K562 (cell line): ENCODE measurements around the gene EPB42.

Source experiments
- GABPB1 ChIP-seq: sonication (generic); formaldehyde crosslinking; IDR thresholded peaks from 2 replicates; pipeline ENCODE4 v1.8.0; 2022; ENCODE audit warnings: mild to moderate bottlenecking, missing genetic modification reagents
- NFIC ChIP-seq: fragments of 450-650 bp; IDR thresholded peaks from 2 replicates; pipeline ENCODE4 v1.6.1; 2017; ENCODE audit warnings: mild to moderate bottlenecking, inconsistent platforms
- POLR2AphosphoS2 ChIP-seq: IDR thresholded peaks from 2 replicates; pipeline ENCODE4 v1.6.1; 2012; ENCODE audit warnings: low read length, improper control_type of control experiment
- POLR2AphosphoS5 ChIP-seq: IDR thresholded peaks from 2 replicates; pipeline ENCODE4 v1.6.1; 2011; ENCODE audit warnings: mild to moderate bottlenecking, low read depth, low read length, moderate library complexity; ENCODE audit not compliant: control insufficient read depth, insufficient read depth
- PURB ChIP-seq: sonication (generic); formaldehyde crosslinking; IDR thresholded peaks from 2 replicates; pipeline ENCODE4 v1.9.0; 2021; ENCODE audit warnings: low read depth, mild to moderate bottlenecking, missing genetic modification reagents
- RCOR1 ChIP-seq, 2 experiments: IDR thresholded peaks; 2 replicates each; pipeline ENCODE4 v1.6.1; 2012; ENCODE audit warnings: low read depth in 2 of 2, low read length in 2 of 2, borderline replicate concordance in 1 of 2, improper control_type of control experiment in 1 of 2
- SETDB1 ChIP-seq: IDR thresholded peaks from one replicate; pipeline ENCODE4 v1.6.1; 2012; ENCODE audit warnings: low read length, control low read depth, inconsistent platforms
- SIRT6 ChIP-seq: IDR thresholded peaks from one replicate; pipeline ENCODE4 v1.6.1; 2012; ENCODE audit warnings: low read depth, mild to moderate bottlenecking, control low read depth, inconsistent platforms, low read length, moderate library complexity
- SMARCA4 ChIP-seq: fragments of 450-650 bp; IDR thresholded peaks from 2 replicates; pipeline ENCODE4 v1.6.1; 2016
- TAF1 ChIP-seq: IDR thresholded peaks from 2 replicates; pipeline ENCODE4 v1.6.1; 2011; ENCODE audit warnings: mild to moderate bottlenecking, low read length, moderate library complexity; ENCODE audit not compliant: insufficient read depth, control insufficient read depth, severe bottlenecking; ENCODE audit errors: extremely low read depth
- ZNF274 ChIP-seq: IDR thresholded peaks from 2 replicates; pipeline ENCODE4 v1.6.1; 2011; ENCODE audit warnings: low read depth, mild to moderate bottlenecking, low read length, moderate library complexity, borderline replicate concordance
- TF ChIP-seq, protein P1 (sequence below): fragments of 250-450 bp; sonication (Bioruptor Pico); IDR thresholded peaks from 2 replicates; pipeline ENCODE4 v1.4.0; 2020; ENCODE audit warnings: mild to moderate bottlenecking, moderate library complexity
- TF ChIP-seq, protein P2 (sequence below), 3 experiments: IDR thresholded peaks in 2 of 3; conservative IDR thresholded peaks in 1 of 3; 2 replicates each; pipeline ENCODE4 v1.5.1; 2011 to 2012; ENCODE audit warnings: low read length in 3 of 3, mild to moderate bottlenecking in 3 of 3, control low read depth in 2 of 3, improper control_type of control experiment in 1 of 3, inconsistent platforms in 1 of 3, low read depth in 1 of 3, mixed read lengths in 1 of 3, moderate library complexity in 1 of 3; ENCODE audit not compliant: insufficient read depth in 2 of 3

DNA sequence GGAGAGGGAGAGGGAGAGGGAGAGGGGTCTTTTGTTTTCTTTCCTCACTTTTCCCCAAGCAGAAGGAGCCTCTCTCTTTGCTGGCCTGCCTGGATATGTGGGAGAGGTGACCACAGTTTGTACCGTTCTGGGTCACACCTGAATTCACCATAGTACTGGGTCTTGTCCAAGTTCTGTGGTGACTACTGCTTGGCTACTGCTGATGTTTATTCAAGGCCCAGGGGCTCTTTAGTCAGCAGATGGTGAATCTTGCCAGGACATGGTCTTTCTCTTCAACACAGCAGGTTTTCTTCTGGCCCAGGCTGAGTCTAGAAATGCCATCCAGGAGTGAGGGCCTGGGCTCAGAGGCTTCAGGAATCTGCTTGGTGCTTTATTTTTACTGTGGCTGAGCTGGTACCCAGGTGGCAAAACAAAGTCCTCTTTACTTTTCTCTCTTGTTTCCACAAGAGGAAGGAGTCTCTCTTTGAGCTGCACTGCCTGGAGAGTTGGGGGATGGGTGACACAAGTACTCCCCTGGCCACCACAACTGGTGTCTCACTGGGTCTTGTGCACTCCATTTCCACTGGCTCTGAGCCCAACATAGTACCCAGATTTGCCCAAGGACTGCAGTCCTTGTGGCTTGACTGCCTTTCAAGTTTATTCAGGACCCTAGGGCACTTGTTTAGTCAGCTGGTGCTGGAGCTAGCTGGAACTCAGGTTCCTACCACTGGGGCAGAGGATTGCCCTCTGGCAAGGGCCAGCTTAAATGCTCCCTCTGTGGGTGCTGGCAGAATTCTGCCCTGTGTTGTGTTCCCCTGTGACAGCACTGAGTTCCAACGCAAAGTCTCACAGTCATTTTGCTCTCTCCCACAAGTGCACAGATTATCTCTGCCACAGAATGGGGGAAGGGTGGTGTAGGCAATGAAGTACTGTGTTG, 52.4 kb downstream of the EPB42 start:
- TF ChIP-seq POLR2AphosphoS5 (no peak), SIRT6 (no peak), ZNF274 (no peak), SMARCA4 (no peak), RCOR1 (IDR thresholded peaks at IDR 0.05; ENCODE audit: borderline replicate concordance in 1 of 2, low read depth in 2 of 2, low read length in 2 of 2) (no peak), POLR2AphosphoS2 (no peak), SETDB1 (no peak), PURB (CRISPR knock-in tag) (no peak), NFIC (no peak), GABPB1 (CRISPR knock-in tag) (no peak), TAF1 (no peak)
- TF ChIP-seq, protein P1, sequence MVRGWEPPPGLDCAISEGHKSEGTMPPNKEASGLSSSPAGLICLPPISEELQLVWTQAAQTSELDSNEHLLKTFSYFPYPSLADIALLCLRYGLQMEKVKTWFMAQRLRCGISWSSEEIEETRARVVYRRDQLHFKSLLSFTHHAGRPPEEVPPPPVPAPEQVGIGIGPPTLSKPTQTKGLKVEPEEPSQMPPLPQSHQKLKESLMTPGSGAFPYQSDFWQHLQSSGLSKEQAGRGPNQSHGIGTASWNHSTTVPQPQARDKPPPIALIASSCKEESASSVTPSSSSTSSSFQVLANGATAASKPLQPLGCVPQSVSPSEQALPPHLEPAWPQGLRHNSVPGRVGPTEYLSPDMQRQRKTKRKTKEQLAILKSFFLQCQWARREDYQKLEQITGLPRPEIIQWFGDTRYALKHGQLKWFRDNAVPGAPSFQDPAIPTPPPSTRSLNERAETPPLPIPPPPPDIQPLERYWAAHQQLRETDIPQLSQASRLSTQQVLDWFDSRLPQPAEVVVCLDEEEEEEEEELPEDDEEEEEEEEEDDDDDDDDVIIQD (CRISPR knock-in tag) = no peak
- TF ChIP-seq, protein P2, sequence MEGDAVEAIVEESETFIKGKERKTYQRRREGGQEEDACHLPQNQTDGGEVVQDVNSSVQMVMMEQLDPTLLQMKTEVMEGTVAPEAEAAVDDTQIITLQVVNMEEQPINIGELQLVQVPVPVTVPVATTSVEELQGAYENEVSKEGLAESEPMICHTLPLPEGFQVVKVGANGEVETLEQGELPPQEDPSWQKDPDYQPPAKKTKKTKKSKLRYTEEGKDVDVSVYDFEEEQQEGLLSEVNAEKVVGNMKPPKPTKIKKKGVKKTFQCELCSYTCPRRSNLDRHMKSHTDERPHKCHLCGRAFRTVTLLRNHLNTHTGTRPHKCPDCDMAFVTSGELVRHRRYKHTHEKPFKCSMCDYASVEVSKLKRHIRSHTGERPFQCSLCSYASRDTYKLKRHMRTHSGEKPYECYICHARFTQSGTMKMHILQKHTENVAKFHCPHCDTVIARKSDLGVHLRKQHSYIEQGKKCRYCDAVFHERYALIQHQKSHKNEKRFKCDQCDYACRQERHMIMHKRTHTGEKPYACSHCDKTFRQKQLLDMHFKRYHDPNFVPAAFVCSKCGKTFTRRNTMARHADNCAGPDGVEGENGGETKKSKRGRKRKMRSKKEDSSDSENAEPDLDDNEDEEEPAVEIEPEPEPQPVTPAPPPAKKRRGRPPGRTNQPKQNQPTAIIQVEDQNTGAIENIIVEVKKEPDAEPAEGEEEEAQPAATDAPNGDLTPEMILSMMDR (IDR thresholded peaks at IDR 0.05 in 2 of 3, conservative IDR thresholded peaks at IDR 0.05 in 1 of 3; ENCODE audit: insufficient read depth in 2 of 3, low read depth in 1 of 3, low read length in 3 of 3) = no peak
